Endothelial cell of umbilical vein (primary cell): ENCODE measurements around the gene SMC6. TPM values are rescaled to one million over a fixed set of nuclear protein-coding genes. Genes with fewer than 3 reads are reported as not detected.

Experiments used
- BruUV-seq: library from RNA; stranded (reverse); fragments of 400-500 nt; replicated peaks from 2 replicates; lab custom pipeline; 2021; lab: Mats Ljungman, UMichigan
- CTCF ChIA-PET: fragments of 300-600, 350-600 bp; sonication (Branson Sonifier 250); formaldehyde crosslinking; loops from one replicate; lab custom pipeline; 2021; ENCODE audit warnings: antibody characterized with exemption, inconsistent platforms; lab: Charles Lee
- POLR2A ChIA-PET: fragments of 300-600, 350-600 bp; sonication (Branson Sonifier 250); formaldehyde crosslinking; loops from one replicate; lab custom pipeline; 2021; ENCODE audit warnings: antibody characterized with exemption, inconsistent platforms; lab: Charles Lee
- DNase-seq: peaks from one replicate; pipeline ENCODE4 v3.0.0-alpha.2; 2011; ENCODE audit warnings: low read depth, low spot score
- FAIRE-seq: peaks from 2 replicates; lab custom pipeline; 2011; peaks lifted over from hg19 to GRCh38; lab: Jason Lieb, UNC
- H2AFZ ChIP-seq: 2 replicates; pipeline ENCODE4 v1.6.0; 2012; ENCODE audit warnings: low read depth, low read length, control low read depth, inconsistent platforms
- H3K27ac ChIP-seq: 2 replicates; pipeline ENCODE4 v1.5.1; 2011; ENCODE audit warnings: low read depth, mild to moderate bottlenecking, control low read depth, low read length, moderate library complexity; ENCODE audit not compliant: insufficient read depth
- H3K27me3 ChIP-seq, 2 experiments: 2 replicates each; pipeline versions ENCODE4 v1.6.0 to v1.6.1; 2011; ENCODE audit warnings: low read length in 2 of 2, mixed read lengths in 1 of 2; ENCODE audit not compliant: control insufficient read depth in 2 of 2, insufficient read depth in 2 of 2
- H3K36me3 ChIP-seq, 2 experiments: 2 replicates in 1 of 2; 3 replicates in 1 of 2; pipeline ENCODE4 v1.5.1; 2011; ENCODE audit warnings: low read length in 2 of 2, mild to moderate bottlenecking in 1 of 2, moderate library complexity in 1 of 2; ENCODE audit not compliant: control insufficient read depth in 2 of 2, insufficient read depth in 2 of 2; ENCODE audit errors: extremely low read depth in 1 of 2
- H3K4me1 ChIP-seq: 3 replicates; pipeline ENCODE4 v1.5.1; 2011; ENCODE audit warnings: mild to moderate bottlenecking, low read length; ENCODE audit not compliant: control insufficient read depth, insufficient read depth; ENCODE audit errors: extremely low read depth
- H3K4me2 ChIP-seq: 2 replicates; pipeline ENCODE4 v1.6.1; 2011; ENCODE audit warnings: low read length, control low read depth, mixed read lengths; ENCODE audit not compliant: insufficient read depth
- H3K4me3 ChIP-seq, 3 experiments: fragments of 200-600 bp in 1 of 3; sonication (generic), shearing (Covaris generic) in 1 of 3; replicated peaks in 1 of 3; 2 replicates each; pipeline ENCODE4 v1.5.1; 2011 to 2016; ENCODE audit warnings: control low read depth in 3 of 3, low read length in 3 of 3, mild to moderate bottlenecking in 2 of 3, inconsistent platforms in 1 of 3, low read depth in 1 of 3, moderate library complexity in 1 of 3; ENCODE audit not compliant: insufficient read depth in 1 of 3
- H3K79me2 ChIP-seq: 2 replicates; pipeline ENCODE4 v1.6.0; 2012; ENCODE audit warnings: low read length, inconsistent platforms; ENCODE audit not compliant: control insufficient read depth, insufficient read depth
- H3K9ac ChIP-seq: replicated peaks from 2 replicates; pipeline ENCODE3; 2011; ENCODE audit warnings: low read length, control low read depth; ENCODE audit not compliant: insufficient read depth; ENCODE audit errors: extremely low read depth
- H3K9me1 ChIP-seq: replicated peaks from 3 replicates; pipeline ENCODE4 v1.6.0; 2011; ENCODE audit warnings: mild to moderate bottlenecking, low read length; ENCODE audit not compliant: control insufficient read depth, insufficient read depth; ENCODE audit errors: extremely low read depth
- H3K9me3 ChIP-seq: replicated peaks from 2 replicates; pipeline ENCODE4 v1.5.1; 2012; ENCODE audit warnings: low read length, inconsistent platforms; ENCODE audit not compliant: control insufficient read depth, insufficient read depth
- H4K20me1 ChIP-seq: replicated peaks from 2 replicates; pipeline ENCODE3; 2011; ENCODE audit warnings: mild to moderate bottlenecking, low read length; ENCODE audit not compliant: control insufficient read depth, insufficient read depth; ENCODE audit errors: extremely low read depth
- CTCF ChIP-seq, 2 donors: IDR thresholded peaks; 1 replicate in 1 of 2; 2 replicates in 1 of 2; pipeline ENCODE4 v1.5.1; 2011; ENCODE audit warnings: low read length in 2 of 2, mild to moderate bottlenecking in 2 of 2, moderate library complexity in 2 of 2, control low read depth in 1 of 2, inconsistent platforms in 1 of 2, low read depth in 1 of 2; ENCODE audit not compliant: insufficient read depth in 1 of 2; ENCODE audit errors: extremely low read depth in 1 of 2
- EZH2 ChIP-seq: IDR thresholded peaks from 2 replicates; pipeline ENCODE4 v1.6.1; 2012; ENCODE audit warnings: borderline replicate concordance, low read depth, mild to moderate bottlenecking, moderate library complexity, low read length, inconsistent platforms; ENCODE audit not compliant: severe bottlenecking
- FOS ChIP-seq: IDR thresholded peaks from 2 replicates; pipeline ENCODE4 v1.6.1; 2011; ENCODE audit warnings: mild to moderate bottlenecking, low read length, moderate library complexity, borderline replicate concordance; ENCODE audit not compliant: insufficient read depth
- GATA2 ChIP-seq: IDR thresholded peaks from 2 replicates; pipeline ENCODE4 v1.7.0; 2011; ENCODE audit warnings: low read depth, mild to moderate bottlenecking, moderate library complexity, mixed read lengths, low read length; ENCODE audit not compliant: insufficient read length, insufficient read depth
- JUN ChIP-seq: IDR thresholded peaks from 2 replicates; pipeline ENCODE4 v1.6.1; 2011; ENCODE audit warnings: borderline replicate concordance, low read depth; ENCODE audit not compliant: insufficient read length, insufficient read depth
- MAX ChIP-seq: IDR thresholded peaks from 2 replicates; pipeline ENCODE4 v1.6.1; 2011; ENCODE audit not compliant: insufficient read depth, insufficient read length
- MYC ChIP-seq: IDR thresholded peaks from one replicate; pipeline ENCODE4 v1.6.1; 2011; ENCODE audit warnings: mild to moderate bottlenecking, low read depth, low read length
- POLR2A ChIP-seq: IDR thresholded peaks from 2 replicates; pipeline ENCODE4 v1.6.1; 2012; ENCODE audit warnings: low read depth, mild to moderate bottlenecking, control low read depth, low read length
- POLR2AphosphoS5 ChIP-seq: IDR thresholded peaks from 2 replicates; pipeline ENCODE4 v1.6.1; 2012; ENCODE audit warnings: low read depth, mild to moderate bottlenecking, control low read depth, low read length, moderate library complexity; ENCODE audit not compliant: insufficient read depth
- dilution Hi-C: fragments of 300-500 bp; cut with MboI; formaldehyde crosslinking; loops from one replicate; pipeline ENCODE4 v1.15.0; 2019; ENCODE audit warnings: low sequenced_read_pairs; ENCODE audit not compliant: extremely low pct_ligation_motif_present
- intact Hi-C: fragments of 100-400 bp; cut with micrococcal nuclease; formaldehyde crosslinking; loops from one replicate; pipeline ENCODE4 v1.10.0; 2022
- polyA plus RNA-seq, 4 experiments: library from polyadenylated mRNA; depleted of rRNA in 3 of 4; stranded (reverse) in 3 of 4; unstranded in 1 of 4; fragments of >200 nt; gene quantifications; 2 replicates each; pipeline versions ENCODE4 v1.2.1 to v1.2.3, GENCODE V29; 2011 to 2012; ENCODE audit warnings: missing spikeins in 1 of 4
- total RNA-seq: library from RNA; stranded (reverse); gene quantifications from 2 replicates; pipeline ENCODE4 v1.2.3, GENCODE V29; 2021

SMC6 gene
- total and polyA plus RNA-seq, 2 donors (not counting 3 experiments of a cell fraction or from before 2014, with no cell fraction given): 7.7 to 38.3 TPM

GRCh38 chr2:17709897-17710296 lies 43.7 kb downstream of the SMC6 start:
- TF ChIP-seq MAX: no peak
- TF ChIP-seq GATA2: no peak
- no peak for TF ChIP-seq POLR2A
- no peak for TF ChIP-seq POLR2AphosphoS5
- no peak for TF ChIP-seq EZH2
- TF ChIP-seq CTCF (IDR thresholded peaks at IDR 0.05; ENCODE audit: extremely low read depth in 1 of 2, insufficient read depth in 1 of 2, low read depth in 1 of 2, low read length in 2 of 2): no peak
- no peak for TF ChIP-seq MYC
- no peak for TF ChIP-seq JUN
- no peak for TF ChIP-seq FOS
- Histone ChIP-seq H2AFZ (no peak overlapping the region), H3K9ac (no peak overlapping the region), H3K27me3 (no peaks in the 10 kb centered on the region), H3K4me3 (no peak overlapping the region), H3K36me3 (peaks cover 20 to 23% of the 10 kb centered on the region in 2 experiments), H3K4me1 (no peaks in the 10 kb centered on the region), H3K9me1 (no peaks in the 10 kb centered on the region), H3K79me2 (no peaks in the 10 kb centered on the region), H3K9me3 (no peaks in the 10 kb centered on the region), H3K4me2 (no peak overlapping the region), H3K27ac (no peak overlapping the region), H4K20me1 (no peaks in the 10 kb centered on the region)
- BruUV-seq: no TSS peak
- ChIA-PET POLR2A (no interaction called here), CTCF (interaction anchor here (1.9 kb wide), 1 partner anchor 10 kb away, joined by 17 read pairs; no protein-coding TSS in a partner anchor)
- DNase-seq (no peak), FAIRE-seq (no peak)
- intact Hi-C loops: no loop called here
- dilution Hi-C loops: no loop called here
